H1 (cell line): ENCODE results near the gene CAPN11. TPM values are rescaled to one million over a fixed set of nuclear protein-coding genes. Genes with fewer than 3 reads are reported as not detected.

Source experiments
- CTCF ChIA-PET: fragments of 300-600 bp; sonication (Branson Sonifier 250); formaldehyde crosslinking; loops from one replicate; lab custom pipeline; 2021; ENCODE audit not compliant: partially characterized antibody; lab: Charles Lee
- POLR2A ChIA-PET: fragments of 300-600 bp; sonication (Branson Sonifier 250); formaldehyde crosslinking; loops from one replicate; lab custom pipeline; 2021; ENCODE audit warnings: inconsistent platforms; ENCODE audit not compliant: partially characterized antibody; lab: Charles Lee
- DNase-seq, 2 experiments: peaks; one replicate each; pipeline versions ENCODE4 v3.0.0 to v3.0.0-alpha.2; 2010 to 2022; ENCODE audit warnings: low spot score in 2 of 2, low read depth in 1 of 2, mixed read lengths in 1 of 2
- FAIRE-seq: peaks from 2 replicates; lab custom pipeline; 2011; peaks lifted over from hg19 to GRCh38; lab: Jason Lieb, UNC
- H2AFZ ChIP-seq: 2 replicates; pipeline ENCODE4 v1.8.1; 2012; ENCODE audit warnings: low read length, inconsistent platforms
- H2AK5ac ChIP-seq: 2 replicates; pipeline ENCODE4 v1.6.1; 2013; ENCODE audit warnings: low read depth, low read length
- H2BK120ac ChIP-seq: replicated peaks from 2 replicates; pipeline ENCODE3; 2013; ENCODE audit warnings: low read depth, low read length, inconsistent platforms
- H2BK12ac ChIP-seq: 2 replicates; pipeline ENCODE4 v1.6.1; 2013; ENCODE audit warnings: low read depth, low read length
- H2BK15ac ChIP-seq: 2 replicates; pipeline ENCODE4 v1.6.1; 2013; ENCODE audit warnings: low read length
- H2BK20ac ChIP-seq: 2 replicates; pipeline ENCODE4 v1.6.1; 2013; ENCODE audit warnings: low read length
- H2BK5ac ChIP-seq: 2 replicates; pipeline ENCODE4 v1.6.1; 2013; ENCODE audit warnings: low read depth, low read length
- H3K14ac ChIP-seq: 2 replicates; pipeline ENCODE4 v1.6.1; 2013; ENCODE audit warnings: inconsistent platforms; ENCODE audit not compliant: insufficient read length
- H3K18ac ChIP-seq: 2 replicates; pipeline ENCODE4 v1.6.1; 2013; ENCODE audit warnings: low read length; ENCODE audit errors: extremely low read depth
- H3K23ac ChIP-seq: 2 replicates; pipeline ENCODE4 v1.6.1; 2013; ENCODE audit warnings: inconsistent platforms; ENCODE audit not compliant: insufficient read length
- H3K23me2 ChIP-seq: 2 replicates; pipeline ENCODE4 v1.6.1; 2013; ENCODE audit warnings: low read depth, low read length
- H3K27ac ChIP-seq: 2 replicates; pipeline ENCODE4 v1.6.1; 2011; ENCODE audit warnings: low read depth, low read length, inconsistent platforms
- H3K27me3 ChIP-seq, 4 experiments: replicated peaks in 1 of 4; 1 replicate in 1 of 4; 2 replicates in 3 of 4; pipeline versions ENCODE4 v1.6.1 to v1.8.1; 2011 to 2013; ENCODE audit warnings: low read length in 3 of 4, mild to moderate bottlenecking in 3 of 4, inconsistent platforms in 2 of 4, mixed read lengths in 2 of 4, moderate library complexity in 1 of 4; ENCODE audit not compliant: control insufficient read depth in 3 of 4, insufficient read depth in 3 of 4; ENCODE audit errors: extremely low read depth in 1 of 4
- H3K36me3 ChIP-seq, 4 experiments: 2 replicates each; pipeline versions ENCODE4 v1.6.1 to v1.8.1; 2011 to 2013; ENCODE audit warnings: mild to moderate bottlenecking in 4 of 4, low read length in 3 of 4, moderate library complexity in 2 of 4, control low read depth in 1 of 4, inconsistent platforms in 1 of 4; ENCODE audit not compliant: insufficient read depth in 4 of 4, control insufficient read depth in 2 of 4
- H3K4ac ChIP-seq: replicated peaks from 2 replicates; pipeline ENCODE3; 2013; ENCODE audit warnings: low read length, low read depth, mixed read lengths, inconsistent platforms; ENCODE audit not compliant: insufficient read length
- H3K4me1 ChIP-seq, 4 experiments: replicated peaks in 1 of 4; 1 replicate in 1 of 4; 2 replicates in 3 of 4; pipeline versions ENCODE4 v1.6.1 to v1.8.1; 2011 to 2013; ENCODE audit warnings: low read length in 3 of 4, inconsistent platforms in 2 of 4, mixed read lengths in 1 of 4; ENCODE audit not compliant: insufficient read depth in 4 of 4, control insufficient read depth in 3 of 4
- H3K4me2 ChIP-seq, 2 experiments: 2 replicates each; pipeline versions ENCODE4 v1.6.1 to v1.8.1; 2011 to 2013; ENCODE audit warnings: low read depth in 2 of 2, low read length in 2 of 2, control low read depth in 1 of 2, inconsistent platforms in 1 of 2, mild to moderate bottlenecking in 1 of 2; ENCODE audit not compliant: insufficient read depth in 1 of 2
- H3K4me3 ChIP-seq, 4 experiments: fragments of 200-600, 300-600 bp in 1 of 4; sonication (generic), shearing (Covaris generic), sonication (Bioruptor Twin) in 1 of 4; 2 replicates each; pipeline versions ENCODE4 v1.5.1 to v1.8.1; 2011 to 2016; ENCODE audit warnings: low read length in 4 of 4, low read depth in 3 of 4, control low read depth in 2 of 4, inconsistent platforms in 2 of 4, mild to moderate bottlenecking in 2 of 4, mixed read lengths in 1 of 4, moderate library complexity in 1 of 4; ENCODE audit not compliant: insufficient read depth in 2 of 4; ENCODE audit errors: extremely low read depth in 1 of 4
- H3K56ac ChIP-seq: replicated peaks from 2 replicates; pipeline ENCODE3; 2013; ENCODE audit warnings: low read depth, mild to moderate bottlenecking, mixed read lengths, low read length, inconsistent platforms; ENCODE audit not compliant: insufficient read length
- H3K79me1 ChIP-seq: 2 replicates; pipeline ENCODE4 v1.6.1; 2013; ENCODE audit warnings: low read depth, low read length, control low read depth
- H3K79me2 ChIP-seq, 2 experiments: 2 replicates each; pipeline versions ENCODE4 v1.6.1 to v1.8.1; 2012 to 2013; ENCODE audit warnings: low read length in 2 of 2, mild to moderate bottlenecking in 2 of 2, inconsistent platforms in 1 of 2; ENCODE audit not compliant: insufficient read depth in 2 of 2, control insufficient read depth in 1 of 2
- H3K9ac ChIP-seq, 4 experiments: replicated peaks in 1 of 4; 1 replicate in 1 of 4; 2 replicates in 3 of 4; pipeline versions ENCODE4 v1.6.1 to v1.8.1; 2011 to 2013; ENCODE audit warnings: low read depth in 3 of 4, low read length in 3 of 4, control low read depth in 2 of 4, mild to moderate bottlenecking in 2 of 4, moderate library complexity in 2 of 4, inconsistent platforms in 1 of 4; ENCODE audit errors: extremely low read depth in 1 of 4
- H3K9me3 ChIP-seq, 2 experiments: 2 replicates each; pipeline versions ENCODE4 v1.6.1 to v1.8.1; 2012 to 2013; ENCODE audit warnings: mild to moderate bottlenecking in 2 of 2, moderate library complexity in 2 of 2, control low read depth in 1 of 2, inconsistent platforms in 1 of 2, low read depth in 1 of 2, low read length in 1 of 2, mixed read lengths in 1 of 2; ENCODE audit not compliant: insufficient read depth in 2 of 2
- H4K20me1 ChIP-seq, 2 experiments: replicated peaks in 1 of 2; 2 replicates each; pipeline versions ENCODE3 to v1.8.1; 2011 to 2013; ENCODE audit warnings: inconsistent platforms in 2 of 2, low read length in 2 of 2, mild to moderate bottlenecking in 1 of 2; ENCODE audit not compliant: insufficient read depth in 2 of 2, control insufficient read depth in 1 of 2
- H4K5ac ChIP-seq: 2 replicates; pipeline ENCODE4 v1.6.1; 2013; ENCODE audit warnings: low read length, low read depth, mixed read lengths, inconsistent platforms; ENCODE audit not compliant: insufficient read length
- H4K8ac ChIP-seq: 2 replicates; pipeline ENCODE4 v1.8.0; 2013; ENCODE audit warnings: mild to moderate bottlenecking, moderate library complexity, low read length, inconsistent platforms; ENCODE audit not compliant: insufficient read depth; ENCODE audit errors: extremely low read depth
- H4K91ac ChIP-seq: replicated peaks from 2 replicates; pipeline ENCODE3; 2013; ENCODE audit warnings: low read length, mixed read lengths, inconsistent platforms; ENCODE audit not compliant: insufficient read length
- BACH1 ChIP-seq: IDR thresholded peaks from 2 replicates; pipeline ENCODE4 v1.6.1; 2012; ENCODE audit warnings: low read length, improper control_type of control experiment
- CREB1 ChIP-seq: IDR thresholded peaks from 2 replicates; pipeline ENCODE4 v1.6.1; 2012; ENCODE audit warnings: inconsistent platforms
- CTCF ChIP-seq, 3 experiments: IDR thresholded peaks; 1 replicate in 2 of 3; 2 replicates in 1 of 3; pipeline versions ENCODE4 v1.5.1 to v1.6.1; 2011; ENCODE audit warnings: low read length in 3 of 3, mild to moderate bottlenecking in 3 of 3, inconsistent platforms in 2 of 3, low read depth in 1 of 3, moderate library complexity in 1 of 3; ENCODE audit not compliant: insufficient read depth in 1 of 3; ENCODE audit errors: control extremely low read depth in 1 of 3
- EGR1 ChIP-seq: IDR thresholded peaks from 2 replicates; pipeline ENCODE4 v1.6.1; 2011; ENCODE audit warnings: low read depth, low read length, borderline replicate concordance
- GTF2F1 ChIP-seq: IDR thresholded peaks from 2 replicates; pipeline ENCODE4 v1.6.1; 2012; ENCODE audit warnings: low read depth, low read length, improper control_type of control experiment, borderline replicate concordance
- MAFK ChIP-seq: IDR thresholded peaks from 2 replicates; pipeline ENCODE4 v1.6.1; 2012; ENCODE audit warnings: low read depth, mild to moderate bottlenecking, improper control_type of control experiment, low read length
- SIN3A ChIP-seq, 2 experiments: IDR thresholded peaks in 1 of 2; conservative IDR thresholded peaks in 1 of 2; 2 replicates each; pipeline ENCODE4 v1.6.1; 2011 to 2012; ENCODE audit warnings: low read length in 2 of 2, improper control_type of control experiment in 1 of 2, low read depth in 1 of 2, mild to moderate bottlenecking in 1 of 2
- TAF7 ChIP-seq: optimal IDR thresholded peaks from 2 replicates; pipeline ENCODE3; 2011; ENCODE audit warnings: low read depth, mild to moderate bottlenecking, inconsistent platforms, low read length, moderate library complexity, borderline replicate concordance
- WGBS, 2 experiments: shearing (Covaris generic) in 1 of 2; methylation state at CpG; one replicate each; pipeline versions ENCODE4 v1.1.6 to v1.1.7; 2013 to 2015; ENCODE audit warnings: low lambda C conversion rate in 2 of 2, mixed read lengths in 2 of 2, inconsistent platforms in 1 of 2, low coverage in 1 of 2, missing lambda C conversion rate in 1 of 2; ENCODE audit not compliant: insufficient replicate concordance in 2 of 2, insufficient coverage in 1 of 2, insufficient read length in 1 of 2; ENCODE audit errors: extremely low coverage in 1 of 2, missing lambda C conversion rate in 1 of 2; 5-methylcytosine and 5-hydroxymethylcytosine counted together
- polyA plus RNA-seq, 7 experiments: library from polyadenylated mRNA; depleted of rRNA in 3 of 7; stranded (reverse) in 5 of 7; unstranded in 2 of 7; fragments of >200 nt in 5 of 7; fragments of 200-250 nt in 2 of 7; gene quantifications; 1 replicate in 5 of 7; 2 replicates in 1 of 7; 4 replicates in 1 of 7; pipeline versions ENCODE4 v1.2.1 to v1.2.3, GENCODE V29; 2011 to 2013; ENCODE audit warnings: missing spikeins in 2 of 7, mixed read lengths in 2 of 7
- total RNA-seq: library from RNA; stranded (reverse); fragmentation: NEBNext Ultra II Directional; extraction: Animal tissue kit (Norgen Biotek cat#: 25700); gene quantifications from 2 replicates; pipeline ENCODE4 v1.2.1, GENCODE V29; 2021

The CAPN11 gene
- total and polyA plus RNA-seq, 2 of the 8 experiments (the other 6 are each of a cell fraction or from before 2014, with no cell fraction given) = 0.95 to 0.97 TPM

- Histone ChIP-seq H3K79me1 (no peaks in the 10 kb centered on the region; the same call in 1 of the 2 replicates), H3K56ac (no peak overlapping the region), H3K18ac (no peak overlapping the region), H2BK120ac (no peak overlapping the region), H3K23ac (no peak overlapping the region), H2AK5ac (no peak overlapping the region), H4K91ac (no peak overlapping the region), H2BK12ac (no peak overlapping the region), H3K14ac (no peak overlapping the region), H3K4me3 (no peak overlapping the region), H3K4me2 (no peak overlapping the region), H3K23me2 (no peaks in the 10 kb centered on the region; the same call in 1 of the 2 replicates), H4K20me1 (peaks cover 0 to 2% of the 10 kb centered on the region in 2 experiments), H2BK20ac (no peak overlapping the region), H3K9ac (no peak overlapping the region), H2AFZ (no peak overlapping the region), H2BK5ac (no peak overlapping the region), H3K36me3 (peaks cover 13 to 40% (median 25%) of the 10 kb centered on the region in 4 experiments), H2BK15ac (no peak overlapping the region), H4K8ac (no peak overlapping the region), H3K9me3 (no peaks in the 10 kb centered on the region), H4K5ac (no peak overlapping the region), H3K4me1 (peaks cover 0 to 7% (median 3%) of the 10 kb centered on the region in 4 experiments; a peak in 5 of 7 replicates), H3K27ac (no peak overlapping the region), H3K79me2 (no peaks in the 10 kb centered on the region), H3K27me3 (no peaks in the 10 kb centered on the region; a peak in 1 of 7 replicates), H3K4ac (no peak overlapping the region)
- no peak for TF ChIP-seq CTCF (IDR thresholded peaks at IDR 0.05; ENCODE audit: control extremely low read depth in 1 of 3, insufficient read depth in 1 of 3, low read depth in 1 of 3, low read length in 3 of 3)
- TF ChIP-seq GTF2F1 = no peak
- TF ChIP-seq CREB1 = no peak
- TF ChIP-seq SIN3A (conservative IDR thresholded peaks at IDR 0.05 in 1 of 2, IDR thresholded peaks at IDR 0.05 in 1 of 2; ENCODE audit: low read depth in 1 of 2, low read length in 2 of 2) = no peak
- TF ChIP-seq EGR1 = no peak
- no peak for TF ChIP-seq MAFK
- TF ChIP-seq TAF7 = no peak
- no peak for TF ChIP-seq BACH1
- DNase-seq (no peak), FAIRE-seq (no peak)
- ChIA-PET CTCF (no interaction called here), POLR2A (interaction anchor here (0.5 kb wide), 1 partner anchor 138 kb away, joined by 3 read pairs; no protein-coding TSS in a partner anchor)
- WGBS, 2 experiments = 29% methylated on average over 1 of the region's 1 CpG; no CpG with 5 or more reads in 1 of the 2 experiments
Observed at GRCh38 chr6:44142835-44143234, 15.8 kb upstream of the CAPN11 start.
